GM18909 (cell line): ENCODE data around the gene DIDO1.

ENCODE experiments used
- ATAC-seq: cut with Tn5 transposase; IDR thresholded peaks from one replicate; pipeline ENCODE4 v1.9.1; 2021; ENCODE audit warnings: mild to moderate bottlenecking; ENCODE audit not compliant: unreplicated experiment, poor library complexity

DIDO1 gene

DNA sequence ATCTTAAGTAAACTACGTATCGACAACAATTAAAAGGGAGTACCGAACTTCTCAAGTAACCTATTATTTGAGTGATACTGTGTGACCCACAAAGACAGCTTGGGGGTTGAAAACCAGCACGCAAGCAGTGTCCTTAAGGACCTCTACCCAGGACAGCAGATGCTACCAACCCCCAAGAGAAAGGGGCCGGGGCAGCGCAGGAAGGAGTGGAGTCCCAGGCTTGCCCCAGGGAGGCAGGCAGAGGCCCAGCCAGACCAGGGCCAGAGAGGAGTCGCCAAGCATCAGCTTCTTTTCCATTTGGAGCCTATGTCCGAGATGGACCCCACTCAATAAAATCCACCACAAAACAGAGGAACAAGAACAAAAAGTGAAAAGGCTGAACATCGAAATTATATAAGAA, 11.9 kb downstream of the DIDO1 start:
- no peak for ATAC-seq

GRCh38 chr20:62913043-62913630, 13.2 kb downstream of the DIDO1 start:
- no peak for ATAC-seq

DNA sequence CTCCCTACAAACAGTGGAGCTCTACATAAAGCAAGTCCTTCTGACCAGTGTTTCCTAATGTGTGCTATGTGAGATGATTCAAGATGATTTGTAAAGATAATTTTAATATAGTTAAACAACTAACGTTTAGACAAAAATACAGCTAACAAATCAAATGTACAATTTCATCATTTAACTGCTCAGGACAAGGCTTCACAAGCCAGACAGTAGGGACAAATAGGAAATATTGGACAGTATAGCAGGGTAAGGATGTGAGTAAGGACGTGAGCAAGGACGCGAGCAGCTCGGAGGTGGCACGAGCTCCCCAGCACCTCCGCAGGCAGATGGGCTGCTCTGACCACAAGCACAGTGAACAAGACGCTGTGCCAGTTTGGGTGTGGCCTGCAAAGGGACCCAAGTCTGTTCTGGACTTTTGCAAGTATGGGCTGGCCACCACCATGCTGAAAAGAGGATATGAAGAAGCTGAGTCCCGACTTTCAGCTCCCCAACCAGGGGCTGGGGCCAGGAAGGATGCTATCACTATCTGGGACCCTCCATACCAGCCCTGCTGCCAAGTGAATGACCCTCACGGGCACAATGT, 14.5 kb downstream of the DIDO1 start:
- ATAC-seq = no peak

- ATAC-seq = no peak
These were observed 15.4 kb downstream of the DIDO1 start for GRCh38 chr20:62910777-62911497.

GRCh38 chr20:62910217-62910766, 16.0 kb downstream of the DIDO1 start:
- no peak for ATAC-seq

GRCh38 chr20:62908971-62909791, 17.1 kb downstream of the DIDO1 start:
- ATAC-seq = no peak

DNA sequence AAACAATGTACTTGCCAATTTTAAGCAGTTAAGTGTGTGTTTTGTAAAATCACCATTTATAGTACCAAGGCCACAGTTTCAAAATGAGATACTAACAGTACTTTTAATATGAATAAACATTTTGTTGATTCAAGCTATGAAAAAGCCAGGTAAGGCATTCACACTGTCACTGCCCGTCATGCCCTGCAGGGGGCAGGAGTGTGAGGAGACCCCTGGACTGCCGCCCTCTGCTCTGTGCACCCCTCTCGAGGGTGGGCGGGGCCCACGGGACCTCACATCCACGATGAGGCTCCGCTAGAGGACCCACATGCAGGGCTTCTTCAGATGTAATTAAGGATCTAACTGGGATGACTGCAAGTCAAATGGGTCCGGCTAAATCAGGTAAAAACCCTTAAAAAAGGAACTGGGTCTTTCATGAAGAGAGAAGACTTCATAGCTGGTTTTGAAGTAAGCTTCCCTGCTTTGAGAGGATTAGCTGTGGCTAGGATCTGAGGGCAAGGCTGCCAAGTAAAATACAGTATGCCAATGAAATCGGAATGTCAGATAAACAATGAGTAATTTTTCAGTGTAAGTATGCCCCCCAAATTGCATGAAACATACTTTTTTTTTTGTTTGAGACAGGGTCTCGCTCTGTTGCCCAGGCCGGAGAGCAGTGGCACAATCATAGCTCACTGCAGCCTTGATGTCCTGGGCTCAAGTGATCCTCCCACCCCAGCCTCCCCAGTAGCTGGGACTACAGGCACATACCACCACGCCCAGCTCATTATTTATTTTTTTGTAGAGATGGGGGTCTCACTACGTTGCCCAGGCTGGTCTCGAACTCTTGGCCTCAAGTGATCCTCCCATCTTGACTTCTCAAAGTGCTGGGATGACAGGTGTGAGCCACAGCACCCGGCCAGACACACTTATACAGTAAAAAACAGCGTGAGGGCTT, 18.7 kb downstream of the DIDO1 start:
- no peak for ATAC-seq

DNA sequence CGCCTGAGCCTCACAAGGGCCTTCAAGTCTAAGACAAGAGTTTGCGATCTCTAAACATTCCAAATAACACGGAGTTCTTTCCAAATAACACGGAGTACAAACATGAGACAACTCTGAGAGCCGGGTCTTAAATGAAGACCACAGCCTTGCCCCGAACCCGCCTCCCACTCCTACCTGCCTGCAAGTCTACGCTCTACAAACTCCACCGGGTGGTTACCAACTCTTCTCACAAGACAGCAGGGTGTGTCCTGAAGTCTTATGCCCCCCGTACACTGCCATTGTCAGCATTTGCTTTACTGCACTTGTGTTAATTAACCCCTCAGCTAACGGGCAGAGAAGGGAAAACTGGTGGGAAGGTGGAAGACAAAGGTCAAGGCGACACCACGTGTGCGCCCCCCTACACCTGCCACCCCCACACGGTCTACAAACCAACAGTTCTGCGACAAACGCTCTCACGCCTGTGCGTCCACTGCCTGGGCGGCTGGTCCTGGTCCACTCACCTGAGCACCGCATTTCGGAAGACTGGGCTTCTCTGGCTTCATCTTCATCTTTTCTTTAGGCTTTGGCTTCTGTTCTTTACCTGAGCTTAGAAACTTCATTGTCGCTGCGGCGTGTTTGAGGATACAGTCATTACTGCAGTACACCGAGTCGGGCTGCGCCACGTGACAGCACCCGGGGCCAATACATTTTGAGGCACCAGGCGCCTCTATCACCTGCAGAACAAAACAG, 19.5 kb downstream of the DIDO1 start:
- no peak for ATAC-seq

GRCh38 chr20:62906209-62906608, 20.1 kb downstream of the DIDO1 start:
- no peak for ATAC-seq

DNA sequence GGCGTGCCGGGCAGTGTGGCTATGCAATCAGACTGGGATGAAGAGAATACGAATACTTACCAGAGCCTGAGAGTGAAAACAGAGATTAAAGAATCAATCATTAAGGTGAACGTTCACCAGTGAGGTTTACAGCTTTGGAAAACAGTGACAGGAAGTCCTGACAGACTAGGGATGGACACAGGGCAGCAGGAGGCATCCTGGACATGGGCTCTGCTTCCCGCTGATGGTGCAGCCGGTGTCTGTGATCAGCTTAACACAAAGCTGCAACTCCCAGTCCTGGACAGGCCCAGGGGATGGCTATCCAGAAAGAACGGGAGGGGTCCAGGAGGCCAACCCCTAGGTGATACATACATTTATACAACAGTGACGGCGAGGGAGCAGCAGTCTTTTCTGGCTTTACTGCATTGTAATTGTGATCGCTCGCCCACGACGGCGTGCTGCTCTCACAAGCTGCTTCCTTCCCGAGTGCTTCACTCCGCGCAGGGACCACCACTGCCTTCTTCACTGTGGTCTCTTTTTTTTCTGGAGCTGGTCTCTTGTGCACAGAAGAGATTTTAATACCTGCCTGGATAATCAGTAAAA, 20.7 kb downstream of the DIDO1 start:
- no peak for ATAC-seq

GRCh38 chr20:62902926-62903615, 23.2 kb downstream of the DIDO1 start:
- no peak for ATAC-seq

GRCh38 chr20:62901891-62902290, 24.4 kb downstream of the DIDO1 start:
- ATAC-seq = no peak

DNA sequence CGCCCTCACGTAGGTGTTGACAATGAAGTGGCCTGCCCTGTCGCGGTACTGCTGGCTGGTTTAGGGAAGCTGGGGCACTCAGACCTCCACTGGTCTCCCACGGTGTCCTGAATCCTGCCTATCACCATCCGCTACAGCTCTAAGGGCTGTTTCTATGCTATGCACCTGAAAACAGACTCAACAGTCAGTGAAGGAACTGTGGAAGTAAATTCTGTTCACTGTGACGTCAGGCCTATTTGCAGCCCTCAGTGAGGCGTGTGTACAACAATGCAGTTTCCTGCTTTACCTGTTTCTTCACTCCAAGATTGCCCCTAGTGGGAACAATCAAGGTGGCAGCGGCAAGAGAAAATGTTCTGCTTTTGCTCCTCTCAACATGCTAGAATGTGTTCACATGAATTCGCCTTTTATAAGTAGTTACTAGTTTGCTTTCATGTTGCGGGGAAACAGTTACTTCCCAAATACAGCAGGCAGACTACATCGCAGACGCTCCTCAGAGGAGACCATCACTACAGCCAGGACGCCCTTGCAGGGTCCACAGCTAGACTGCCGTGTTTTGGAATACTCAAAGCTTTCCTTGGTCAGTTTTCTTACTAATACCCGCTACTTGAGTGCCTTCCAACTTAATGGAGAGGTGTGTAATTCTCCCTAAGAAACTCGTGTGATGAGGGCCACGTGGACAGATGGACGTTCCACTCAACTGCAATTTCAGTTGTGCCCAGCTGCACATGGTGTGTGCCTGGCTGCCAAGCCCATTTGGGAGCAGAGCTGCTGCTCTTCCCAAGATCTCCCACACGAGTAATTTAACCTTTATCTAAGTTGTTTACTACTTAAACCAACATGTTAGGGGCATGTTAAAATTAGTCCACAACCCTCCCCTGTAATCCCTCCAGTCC, 25.4 kb downstream of the DIDO1 start:
- no peak for ATAC-seq

DNA sequence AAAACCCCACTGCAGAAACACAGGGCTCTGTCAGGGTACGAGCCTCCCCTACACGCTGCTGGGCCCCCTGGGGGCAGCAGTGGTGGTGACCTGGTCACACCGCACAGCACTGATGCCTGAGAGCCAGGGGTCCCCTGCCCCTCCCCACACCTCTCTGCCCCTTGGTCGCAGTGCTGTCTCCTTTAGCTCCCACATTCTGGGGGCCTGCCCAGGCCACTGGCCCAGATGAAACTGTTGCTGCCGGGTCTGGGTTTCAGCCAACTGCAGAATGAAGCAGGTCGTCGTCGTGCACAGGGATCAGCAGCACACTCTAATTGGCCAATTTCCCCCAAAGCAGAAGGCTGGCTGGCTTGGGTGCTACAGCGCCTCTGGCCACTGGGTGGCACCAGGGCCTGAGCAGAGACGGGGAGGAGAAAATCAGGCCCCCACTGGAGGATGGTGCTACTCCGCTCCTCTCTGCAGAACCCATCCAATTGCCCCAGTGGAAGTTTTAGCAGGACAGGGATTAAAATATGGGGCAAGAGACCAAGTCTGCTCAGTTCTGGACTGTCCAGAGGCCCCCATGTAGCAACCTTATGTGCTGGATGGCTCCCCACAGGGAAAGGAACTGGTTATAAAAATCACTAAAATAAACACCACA, 26.1 kb downstream of the DIDO1 start:
- no peak for ATAC-seq

- no peak for ATAC-seq
These were observed 26.7 kb downstream of the DIDO1 start for GRCh38 chr20:62899633-62900051.

DNA sequence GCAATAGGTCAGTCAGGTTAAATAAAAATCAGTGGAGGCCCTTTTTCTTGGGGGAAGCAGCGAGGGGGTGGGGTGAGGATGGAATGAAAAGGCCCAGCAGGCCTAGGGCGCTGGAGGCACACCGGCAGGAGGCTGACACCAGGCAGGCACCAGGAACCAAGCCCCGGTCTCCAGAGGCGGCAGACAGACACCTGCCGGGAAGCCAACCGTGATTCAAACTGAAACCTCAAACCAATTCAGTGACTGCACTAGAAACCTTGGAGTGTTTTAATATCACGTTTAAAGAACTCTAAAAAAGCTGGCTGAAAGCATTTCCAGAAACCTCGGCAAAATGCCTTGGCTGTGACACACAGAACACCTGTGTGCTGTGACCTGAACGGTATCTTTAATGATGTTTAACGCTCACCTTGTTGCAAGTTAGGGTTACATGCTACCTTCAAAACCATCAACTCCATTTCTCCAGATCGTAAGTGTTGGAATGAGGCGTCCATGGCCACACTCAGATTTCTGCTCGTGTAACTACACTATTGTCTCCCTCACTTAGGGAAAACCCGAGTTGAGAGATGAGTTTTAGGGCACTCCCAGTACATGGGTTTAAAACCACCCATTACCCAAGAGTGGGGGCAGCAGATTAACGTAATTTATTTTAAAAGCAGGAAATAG, 27.2 kb downstream of the DIDO1 start:
- no peak for ATAC-seq
